Effector memory CD4-positive, alpha-beta T cell (primary cell): Measurements from ENCODE around the gene ADPRS.

Source experiments
- DNase-seq, 3 donors: peaks; one replicate each; pipeline ENCODE4 v3.0.0-alpha.2; 2020
- H3K27ac ChIP-seq: 2 replicates; pipeline ENCODE4 v1.7.0; 2013; ENCODE audit warnings: mild to moderate bottlenecking, low read length, moderate library complexity; ENCODE audit not compliant: insufficient read depth, poor library complexity, severe bottlenecking
- H3K27me3 ChIP-seq: replicated peaks from 2 replicates; pipeline ENCODE4 v1.7.0; 2013; ENCODE audit warnings: mild to moderate bottlenecking, low read length; ENCODE audit not compliant: insufficient read depth, control insufficient read depth, poor library complexity, severe bottlenecking
- H3K36me3 ChIP-seq: 2 replicates; pipeline ENCODE4 v1.7.0; 2013; ENCODE audit warnings: mild to moderate bottlenecking, low read length, moderate library complexity; ENCODE audit not compliant: control insufficient read depth, insufficient read depth
- H3K4me1 ChIP-seq: 2 replicates; pipeline ENCODE4 v1.7.0; 2013; ENCODE audit warnings: low read length, mild to moderate bottlenecking; ENCODE audit not compliant: control insufficient read depth, insufficient read depth, poor library complexity, severe bottlenecking
- H3K4me3 ChIP-seq: 2 replicates; pipeline ENCODE4 v1.7.0; 2013; ENCODE audit warnings: low read length, low read depth, mild to moderate bottlenecking; ENCODE audit not compliant: insufficient read depth, poor library complexity, severe bottlenecking
- H3K9me3 ChIP-seq: 2 replicates; pipeline ENCODE4 v1.7.0; 2013; ENCODE audit warnings: mild to moderate bottlenecking, low read length, moderate library complexity; ENCODE audit not compliant: control insufficient read depth

ADPRS gene

GRCh38 chr1:36122062-36123030 is 33.7 kb downstream of the ADPRS start:
- peaks cover 16% of the 10 kb centered on the region for H3K27me3 ChIP-seq
- peaks cover 3% of the 10 kb centered on the region for H3K4me1 ChIP-seq
- DNase-seq = no peak
- no peaks in the 10 kb centered on the region for H3K36me3 ChIP-seq
- no peak overlapping the region for H3K4me3 ChIP-seq
- H3K9me3 ChIP-seq = no peaks in the 10 kb centered on the region
- no peak overlapping the region for H3K27ac ChIP-seq

GRCh38 chr1:36123356-36123755 is 34.7 kb downstream of the ADPRS start:
- no peaks in the 10 kb centered on the region for H3K9me3 ChIP-seq
- no peak overlapping the region for H3K4me3 ChIP-seq
- no peak for DNase-seq
- H3K27me3 ChIP-seq = peaks cover 16% of the 10 kb centered on the region
- peaks cover 3% of the 10 kb centered on the region for H3K4me1 ChIP-seq
- H3K36me3 ChIP-seq = no peaks in the 10 kb centered on the region
- H3K27ac ChIP-seq = no peak overlapping the region

- H3K36me3 ChIP-seq = no peaks in the 10 kb centered on the region
- peaks cover 3% of the 10 kb centered on the region for H3K4me1 ChIP-seq
- H3K27me3 ChIP-seq = peaks cover 16% of the 10 kb centered on the region
- H3K9me3 ChIP-seq = no peaks in the 10 kb centered on the region
- H3K4me3 ChIP-seq = no peak overlapping the region
- no peak for DNase-seq
- H3K27ac ChIP-seq = no peak overlapping the region
These were observed 35.9 kb downstream of the ADPRS start for GRCh38 chr1:36124404-36125128.

- Histone ChIP-seq H3K9me3 (no peaks in the 10 kb centered on the region), H3K4me3 (no peak within 1 kb of the TSS), H3K27ac (no peak within 1 kb of the TSS), H3K36me3 (no peaks in the 10 kb centered on the region), H3K27me3 (peaks cover 16% of the 10 kb centered on the region), H3K4me1 (peaks cover 3% of the 10 kb centered on the region)
- DNase-seq = no peak
These were observed 36.7 kb downstream of the ADPRS start, which contains the start of gene COL8A2 for GRCh38 chr1:36125129-36125991. Gene COL8A2, minus strand, starts transcription at chr1:36125222. Its CDS starts 24,980 bp downstream, at chr1:36100242.

GRCh38 chr1:36126005-36126716 is 37.5 kb downstream of the ADPRS start:
- no peak for DNase-seq
- H3K27me3 ChIP-seq = peaks cover 16% of the 10 kb centered on the region
- no peak overlapping the region for H3K4me3 ChIP-seq
- no peak overlapping the region for H3K27ac ChIP-seq
- peaks cover 3% of the 10 kb centered on the region for H3K4me1 ChIP-seq
- no peaks in the 10 kb centered on the region for H3K9me3 ChIP-seq
- H3K36me3 ChIP-seq = no peaks in the 10 kb centered on the region

- Histone ChIP-seq H3K27me3 (peaks cover 16% of the 10 kb centered on the region), H3K36me3 (no peaks in the 10 kb centered on the region), H3K4me1 (peaks cover 3% of the 10 kb centered on the region), H3K4me3 (no peak overlapping the region), H3K27ac (no peak overlapping the region), H3K9me3 (no peaks in the 10 kb centered on the region)
- DNase-seq = no peak
These were observed 38.3 kb downstream of the ADPRS start for GRCh38 chr1:36126797-36127500.

- Histone ChIP-seq H3K27ac (no peak overlapping the region), H3K4me1 (peaks cover 3% of the 10 kb centered on the region), H3K27me3 (peaks cover 16% of the 10 kb centered on the region), H3K9me3 (no peaks in the 10 kb centered on the region), H3K36me3 (no peaks in the 10 kb centered on the region), H3K4me3 (no peak overlapping the region)
- DNase-seq = no peak
These were observed 39.6 kb downstream of the ADPRS start for GRCh38 chr1:36128126-36128904.

- Histone ChIP-seq H3K4me3 (no peak overlapping the region), H3K27ac (no peak overlapping the region), H3K9me3 (no peaks in the 10 kb centered on the region)
These were observed 40.2 kb downstream of the ADPRS start for GRCh38 chr1:36128905-36129206.

More at GRCh38 chr1:36128905-36129206, 40.2 kb downstream of the ADPRS start:
- no peak for DNase-seq
- Histone ChIP-seq H3K4me1 (peaks cover 3% of the 10 kb centered on the region), H3K27me3 (peaks cover 16% of the 10 kb centered on the region), H3K36me3 (no peaks in the 10 kb centered on the region)
